K562 (cell line): ENCODE data around the gene RXRB. TPM values are rescaled to one million over a fixed set of nuclear protein-coding genes. Genes with fewer than 3 reads are reported as not detected.

ENCODE experiments used
- ASH1L ChIP-seq: fragments of 450-650 bp; IDR thresholded peaks from 2 replicates; pipeline ENCODE4 v1.6.1; 2018; ENCODE audit warnings: borderline replicate concordance, mild to moderate bottlenecking, low read depth; ENCODE audit not compliant: partially characterized antibody
- CCNT2 ChIP-seq: IDR thresholded peaks from 2 replicates; pipeline ENCODE4 v1.6.1; 2011; ENCODE audit warnings: borderline replicate concordance, low read depth, mild to moderate bottlenecking, moderate library complexity, mixed read lengths, low read length; ENCODE audit not compliant: insufficient read length; ENCODE audit errors: extremely low read depth
- CSDE1 ChIP-seq, 2 experiments: fragments of 450-650 bp; IDR thresholded peaks; 2 replicates each; pipeline ENCODE4 v1.6.1; 2016; ENCODE audit warnings: mild to moderate bottlenecking in 1 of 2
- ELF4 ChIP-seq: fragments of 450-650 bp; formaldehyde crosslinking; IDR thresholded peaks from 2 replicates; pipeline ENCODE4 v1.4.0; 2022; ENCODE audit warnings: missing genetic modification characterization
- FOXA3 ChIP-seq, 2 experiments: fragments of 450-650 bp in 1 of 2; sonication (generic) in 1 of 2; formaldehyde crosslinking; IDR thresholded peaks in 1 of 2; conservative IDR thresholded peaks in 1 of 2; 2 replicates each; pipeline versions ENCODE4 v1.4.0 to v1.8.0; 2020 to 2022; ENCODE audit warnings: mild to moderate bottlenecking in 2 of 2, missing genetic modification reagents in 1 of 2
- HCFC1 ChIP-seq: IDR thresholded peaks from 2 replicates; pipeline ENCODE4 v1.6.1; 2012; ENCODE audit warnings: low read depth, low read length, improper control_type of control experiment
- HLTF ChIP-seq: fragments of 450-650 bp; IDR thresholded peaks from 2 replicates; pipeline ENCODE4 v1.6.1; 2016
- KAT8 ChIP-seq: fragments of 450-650 bp; IDR thresholded peaks from 2 replicates; pipeline ENCODE4 v1.6.1; 2016; ENCODE audit warnings: low read depth, mild to moderate bottlenecking
- MAZ ChIP-seq, 2 experiments: fragments of 450-650 bp in 1 of 2; sonication (generic) in 1 of 2; formaldehyde crosslinking; IDR thresholded peaks in 1 of 2; conservative IDR thresholded peaks in 1 of 2; 2 replicates each; pipeline versions ENCODE4 v1.4.0 to v1.5.0; 2020; ENCODE audit warnings: mild to moderate bottlenecking in 1 of 2, missing genetic modification reagents in 1 of 2
- MEF2A ChIP-seq: IDR thresholded peaks from 2 replicates; pipeline ENCODE4 v1.6.1; 2011; ENCODE audit warnings: low read depth, mild to moderate bottlenecking, low read length, moderate library complexity; ENCODE audit not compliant: control insufficient read depth
- MYC ChIP-seq, 2 experiments: fragments of 250-450 bp in 1 of 2; sonication (Bioruptor Pico) in 1 of 2; IDR thresholded peaks; 2 replicates each; pipeline versions ENCODE4 v1.5.1 to v1.6.1; 2012 to 2021; ENCODE audit warnings: low read depth in 2 of 2, borderline replicate concordance in 1 of 2, improper control_type of control experiment in 1 of 2, low read length in 1 of 2, mild to moderate bottlenecking in 1 of 2, moderate library complexity in 1 of 2
- NR2C2 ChIP-seq, 2 experiments: fragments of 200-800 bp in 1 of 2; sonication (Bioruptor generic) in 1 of 2; sonication (generic) in 1 of 2; formaldehyde crosslinking in 1 of 2; IDR thresholded peaks; 2 replicates each; pipeline versions ENCODE4 v1.6.1 to v1.8.0; 2016 to 2022; ENCODE audit warnings: mild to moderate bottlenecking in 1 of 2, missing compliant biosample characterization in 1 of 2, missing genetic modification characterization in 1 of 2, missing genetic modification reagents in 1 of 2
- PHTF2 ChIP-seq: fragments of 250-450 bp; sonication (Bioruptor Pico); IDR thresholded peaks from 2 replicates; pipeline ENCODE4 v1.5.0; 2021; ENCODE audit warnings: mild to moderate bottlenecking
- RBM34 ChIP-seq: fragments of 200-400 bp; formaldehyde crosslinking; IDR thresholded peaks from 2 replicates; pipeline ENCODE4 v1.6.1; 2018; ENCODE audit warnings: low read length, borderline replicate concordance; ENCODE audit not compliant: insufficient read depth
- SMARCA5 ChIP-seq: fragments of 450-650 bp; IDR thresholded peaks from 2 replicates; pipeline ENCODE4 v1.6.1; 2016
- STAT5B ChIP-seq: fragments of 250-450 bp; sonication (Bioruptor Pico); IDR thresholded peaks from 2 replicates; pipeline ENCODE4 v1.8.0; 2021; ENCODE audit warnings: mild to moderate bottlenecking, inconsistent platforms
- ZNF140 ChIP-seq: fragments of 250-450 bp; sonication (Bioruptor Pico); IDR thresholded peaks from 2 replicates; pipeline ENCODE4 v1.8.0; 2021; ENCODE audit warnings: moderate library complexity, mild to moderate bottlenecking, inconsistent platforms
- ZNF239 ChIP-seq: fragments of 250-450 bp; sonication (Bioruptor Pico); IDR thresholded peaks from 2 replicates; pipeline ENCODE4 v1.4.0; 2020; ENCODE audit warnings: mild to moderate bottlenecking
- ZNF263 ChIP-seq: sonication (generic); formaldehyde crosslinking; IDR thresholded peaks from 2 replicates; pipeline ENCODE4 v1.8.0; 2022; ENCODE audit warnings: mild to moderate bottlenecking, missing genetic modification reagents, borderline replicate concordance
- ZNF764 ChIP-seq: fragments of 250-450 bp; sonication (Bioruptor Pico); IDR thresholded peaks from 2 replicates; pipeline ENCODE4 v1.4.0; 2020; ENCODE audit warnings: low read depth, mild to moderate bottlenecking, moderate library complexity
- polyA plus RNA-seq, 8 experiments: library from polyadenylated mRNA; depleted of rRNA in 4 of 8; stranded (reverse) in 5 of 8; unstranded in 3 of 8; fragments of >200 nt; fragmentation: Nextera tagmentation in 2 of 8; fragmentation: Illumina TruSeq in 1 of 8; extraction: Ambion mirVana in 2 of 8; extraction: Trizol in 1 of 8; gene quantifications; 2 replicates each; pipeline versions ENCODE4 v1.2.1 to v1.2.3, GENCODE V29; 2011 to 2014; ENCODE audit warnings: inconsistent platforms in 1 of 8, missing spikeins in 1 of 8
- total RNA-seq, 7 experiments: library from RNA; depleted of rRNA in 6 of 7; stranded (reverse); fragments of >200 nt in 6 of 7; fragmentation: Illumina TruSeq in 2 of 7; extraction: Trizol in 2 of 7; gene quantifications; 2 replicates each; pipeline versions ENCODE4 v1.2.1 to v1.2.3, GENCODE V29; 2011 to 2021; ENCODE audit warnings: low replicate concordance in 1 of 7
- TF ChIP-seq, protein P1 (sequence below): fragments of 450-650 bp; formaldehyde crosslinking; IDR thresholded peaks from 2 replicates; pipeline ENCODE4 v1.4.0; 2020; ENCODE audit warnings: mild to moderate bottlenecking, mixed read lengths
- TF ChIP-seq, protein P2 (sequence below): fragments of 450-650 bp; conservative IDR thresholded peaks from 2 replicates; pipeline ENCODE4 v1.6.1; 2016; ENCODE audit warnings: missing genetic modification characterization, low read depth, mild to moderate bottlenecking, missing compliant biosample characterization, moderate library complexity
- TF ChIP-seq, protein P3 (sequence below): fragments of 250-450 bp; sonication (Bioruptor Pico); IDR thresholded peaks from 2 replicates; pipeline ENCODE4 v1.8.0; 2022; ENCODE audit warnings: inconsistent platforms

Gene RXRB
- total and polyA plus RNA-seq, 9 of the 15 experiments (the other 6 are each of a cell fraction or from before 2014, with no cell fraction given), result 0.76 to 35.5 (median 18.4) TPM

DNA sequence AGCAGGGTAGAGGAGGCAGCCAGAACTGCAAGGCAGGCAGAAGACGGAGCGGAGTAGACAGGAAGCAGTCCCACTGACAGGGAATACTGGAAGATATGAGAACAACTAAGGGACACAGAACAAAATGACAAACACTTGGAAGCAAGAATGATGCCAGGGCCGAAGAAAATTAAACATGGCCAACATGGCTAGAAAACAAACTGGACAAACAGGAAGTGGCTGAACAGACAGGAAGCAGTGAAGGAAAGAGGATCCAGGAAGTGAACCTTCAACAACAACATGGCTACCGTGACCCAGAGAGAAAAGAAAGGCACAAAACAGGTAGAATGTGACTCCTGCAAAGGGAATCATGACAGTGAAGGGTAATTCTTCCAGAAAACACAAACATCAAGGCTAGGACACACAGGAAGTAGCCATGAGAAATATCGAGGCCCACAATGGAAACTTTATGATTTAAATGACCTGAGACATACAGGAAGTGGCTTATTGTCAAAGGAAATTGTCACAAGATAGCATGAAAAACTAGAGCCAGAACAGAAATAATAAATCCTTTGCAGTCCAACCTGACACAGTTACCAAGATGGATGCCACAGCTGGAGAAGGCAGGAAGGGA lies 17.3 kb downstream of the RXRB start (continued):
- no peak for TF ChIP-seq ASH1L
- TF ChIP-seq, protein P1, sequence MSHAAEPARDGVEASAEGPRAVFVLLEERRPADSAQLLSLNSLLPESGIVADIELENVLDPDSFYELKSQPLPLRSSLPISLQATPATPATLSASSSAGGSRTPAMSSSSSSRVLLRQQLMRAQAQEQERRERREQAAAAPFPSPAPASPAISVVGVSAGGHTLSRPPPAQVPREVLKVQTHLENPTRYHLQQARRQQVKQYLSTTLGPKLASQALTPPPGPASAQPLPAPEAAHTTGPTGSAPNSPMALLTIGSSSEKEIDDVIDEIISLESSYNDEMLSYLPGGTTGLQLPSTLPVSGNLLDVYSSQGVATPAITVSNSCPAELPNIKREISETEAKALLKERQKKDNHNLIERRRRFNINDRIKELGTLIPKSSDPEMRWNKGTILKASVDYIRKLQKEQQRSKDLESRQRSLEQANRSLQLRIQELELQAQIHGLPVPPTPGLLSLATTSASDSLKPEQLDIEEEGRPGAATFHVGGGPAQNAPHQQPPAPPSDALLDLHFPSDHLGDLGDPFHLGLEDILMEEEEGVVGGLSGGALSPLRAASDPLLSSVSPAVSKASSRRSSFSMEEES (CRISPR knock-in tag), result no peak
- TF ChIP-seq NR2C2 (CRISPR knock-in tag; IDR thresholded peaks at IDR 0.05), result peak; percentile 62; the same call in 1 of the 2 replicates
- TF ChIP-seq NR2C2 (tag; IDR thresholded peaks at IDR 0.05), result peak; percentile 89
- no peak for TF ChIP-seq RBM34
- TF ChIP-seq, protein P2, sequence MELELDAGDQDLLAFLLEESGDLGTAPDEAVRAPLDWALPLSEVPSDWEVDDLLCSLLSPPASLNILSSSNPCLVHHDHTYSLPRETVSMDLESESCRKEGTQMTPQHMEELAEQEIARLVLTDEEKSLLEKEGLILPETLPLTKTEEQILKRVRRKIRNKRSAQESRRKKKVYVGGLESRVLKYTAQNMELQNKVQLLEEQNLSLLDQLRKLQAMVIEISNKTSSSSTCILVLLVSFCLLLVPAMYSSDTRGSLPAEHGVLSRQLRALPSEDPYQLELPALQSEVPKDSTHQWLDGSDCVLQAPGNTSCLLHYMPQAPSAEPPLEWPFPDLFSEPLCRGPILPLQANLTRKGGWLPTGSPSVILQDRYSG (tag), result 0 out of 2 replicates have a peak, but pooled peaks have one; percentile 69
- TF ChIP-seq SMARCA5, result no peak
- TF ChIP-seq ZNF140 (CRISPR knock-in tag), result no peak
- TF ChIP-seq MEF2A, result no peak
- no peak for TF ChIP-seq MAZ (CRISPR knock-in tag; conservative IDR thresholded peaks at IDR 0.05 in 1 of 2, IDR thresholded peaks at IDR 0.05 in 1 of 2)
- no peak for TF ChIP-seq CCNT2
- TF ChIP-seq CSDE1 (IDR thresholded peaks at IDR 0.05), result 0 out of 4 replicates have a peak, but pooled peaks of 1 of the 2 experiments have one; percentile 44
- no peak for TF ChIP-seq STAT5B (CRISPR knock-in tag)
- no peak for TF ChIP-seq HLTF
- TF ChIP-seq, protein P3, sequence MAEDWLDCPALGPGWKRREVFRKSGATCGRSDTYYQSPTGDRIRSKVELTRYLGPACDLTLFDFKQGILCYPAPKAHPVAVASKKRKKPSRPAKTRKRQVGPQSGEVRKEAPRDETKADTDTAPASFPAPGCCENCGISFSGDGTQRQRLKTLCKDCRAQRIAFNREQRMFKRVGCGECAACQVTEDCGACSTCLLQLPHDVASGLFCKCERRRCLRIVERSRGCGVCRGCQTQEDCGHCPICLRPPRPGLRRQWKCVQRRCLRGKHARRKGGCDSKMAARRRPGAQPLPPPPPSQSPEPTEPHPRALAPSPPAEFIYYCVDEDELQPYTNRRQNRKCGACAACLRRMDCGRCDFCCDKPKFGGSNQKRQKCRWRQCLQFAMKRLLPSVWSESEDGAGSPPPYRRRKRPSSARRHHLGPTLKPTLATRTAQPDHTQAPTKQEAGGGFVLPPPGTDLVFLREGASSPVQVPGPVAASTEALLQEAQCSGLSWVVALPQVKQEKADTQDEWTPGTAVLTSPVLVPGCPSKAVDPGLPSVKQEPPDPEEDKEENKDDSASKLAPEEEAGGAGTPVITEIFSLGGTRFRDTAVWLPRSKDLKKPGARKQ (CRISPR knock-in tag), result no peak
- TF ChIP-seq ZNF764 (CRISPR knock-in tag), result no peak
- TF ChIP-seq FOXA3 (CRISPR knock-in tag; conservative IDR thresholded peaks at IDR 0.05 in 1 of 2, IDR thresholded peaks at IDR 0.05 in 1 of 2), result no peak
- 0 out of 2 replicates have a peak, but pooled peaks have one; percentile 28 for TF ChIP-seq ELF4
- TF ChIP-seq ZNF263, result no peak
- TF ChIP-seq ZNF239 (CRISPR knock-in tag), result no peak
- no peak for TF ChIP-seq KAT8
- no peak for TF ChIP-seq PHTF2
- TF ChIP-seq HCFC1, result no peak; the same call in 1 of the 2 replicates
- no peak for TF ChIP-seq MYC (IDR thresholded peaks at IDR 0.05; ENCODE audit: low read depth, low read length)
- TF ChIP-seq MYC (CRISPR knock-in tag; IDR thresholded peaks at IDR 0.05; ENCODE audit: borderline replicate concordance, low read depth), result no peak
